Endothelial cell (in vitro differentiated cells): ENCODE measurements around the gene ELN. TPM values are rescaled to one million over a fixed set of nuclear protein-coding genes. Genes with fewer than 3 reads are reported as not detected.

Experiments used
- DNase-seq: peaks from one replicate; pipeline ENCODE4 v3.0.0; 2021; ENCODE audit warnings: low spot score
- H3K27ac Mint-ChIP-seq: one replicate; pipeline ENCODE4 v1.8.0; 2021; ENCODE audit warnings: mixed read lengths, inconsistent platforms; ENCODE audit not compliant: unreplicated experiment
- H3K27me3 Mint-ChIP-seq: one replicate; pipeline ENCODE4 v1.8.0; 2021; ENCODE audit warnings: mild to moderate bottlenecking, moderate library complexity, mixed read lengths, inconsistent platforms; ENCODE audit not compliant: unreplicated experiment
- H3K36me3 Mint-ChIP-seq: one replicate; pipeline ENCODE4 v1.8.0; 2021; ENCODE audit warnings: mild to moderate bottlenecking, low read depth, mixed read lengths, inconsistent platforms; ENCODE audit not compliant: unreplicated experiment
- H3K4me1 Mint-ChIP-seq: one replicate; pipeline ENCODE4 v1.8.0; 2021; ENCODE audit warnings: mild to moderate bottlenecking, mixed read lengths, inconsistent platforms; ENCODE audit not compliant: unreplicated experiment
- H3K4me3 Mint-ChIP-seq: one replicate; pipeline ENCODE4 v1.8.0; 2021; ENCODE audit warnings: mild to moderate bottlenecking, mixed read lengths, inconsistent platforms; ENCODE audit not compliant: unreplicated experiment
- H3K9me3 Mint-ChIP-seq: one replicate; pipeline ENCODE4 v1.8.0; 2021; ENCODE audit warnings: mixed read lengths, inconsistent platforms; ENCODE audit not compliant: unreplicated experiment
- CTCF ChIP-seq: fragments of 200-600 bp; sonication (generic); IDR thresholded peaks from one replicate; pipeline ENCODE4 v1.5.0; 2021; ENCODE audit warnings: antibody characterized with exemption; ENCODE audit not compliant: unreplicated experiment
- total RNA-seq: library from RNA; stranded (reverse); fragmentation: NEBNext Ultra II Directional; extraction: Animal tissue kit (Norgen Biotek cat#: 25700); gene quantifications from one replicate; pipeline ENCODE4 v1.2.1, GENCODE V29; 2021; ENCODE audit not compliant: unreplicated experiment

The ELN gene
- total RNA-seq, 1 donor from 2014 or later = 44.8 TPM

- Mint-ChIP-seq H3K27ac (no peak overlapping the region), H3K9me3 (peaks cover 7% of the 10 kb centered on the region), H3K4me3 (no peak overlapping the region), H3K27me3 (peaks cover 6% of the 10 kb centered on the region), H3K4me1 (peaks cover 9% of the 10 kb centered on the region), H3K36me3 (peaks cover 8% of the 10 kb centered on the region)
- no peak for TF ChIP-seq CTCF
- no peak for DNase-seq
Measured at GRCh38 chr7:73994761-73995160, 33.2 kb upstream of the ELN start.

DNA sequence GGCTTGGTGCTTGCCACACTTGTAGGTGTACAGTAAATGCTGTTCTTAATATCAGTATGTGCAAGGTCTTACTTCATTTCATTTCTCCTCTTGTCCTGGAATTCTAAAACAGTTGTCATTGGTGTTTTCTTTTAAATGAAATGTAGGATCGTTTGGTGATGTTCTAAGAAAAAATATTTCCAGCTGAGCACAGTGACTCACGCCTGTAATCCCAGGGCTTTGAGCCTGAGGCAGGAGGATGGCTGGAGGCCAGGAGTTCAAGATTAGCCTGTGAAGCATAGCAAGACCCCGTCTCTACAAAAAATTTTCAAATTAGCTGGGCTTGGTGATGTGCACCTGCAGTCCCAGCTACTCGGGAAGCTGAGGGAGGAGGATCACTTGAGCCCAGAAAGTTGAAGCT, 32.6 kb upstream of the ELN start:
- Mint-ChIP-seq H3K4me3 (no peak overlapping the region), H3K27me3 (peaks cover 6% of the 10 kb centered on the region), H3K36me3 (peaks cover 8% of the 10 kb centered on the region), H3K27ac (no peak overlapping the region), H3K4me1 (peaks cover 9% of the 10 kb centered on the region), H3K9me3 (peaks cover 7% of the 10 kb centered on the region)
- TF ChIP-seq CTCF = no peak
- DNase-seq = no peak

GRCh38 chr7:73995821-73996511, 32.0 kb upstream of the ELN start:
- H3K36me3 Mint-ChIP-seq = peaks cover 8% of the 10 kb centered on the region
- H3K9me3 Mint-ChIP-seq = peaks cover 7% of the 10 kb centered on the region
- H3K4me1 Mint-ChIP-seq = peaks cover 9% of the 10 kb centered on the region
- no peak overlapping the region for H3K27ac Mint-ChIP-seq
- TF ChIP-seq CTCF = no peak
- peaks cover 6% of the 10 kb centered on the region for H3K27me3 Mint-ChIP-seq
- no peak for DNase-seq
- H3K4me3 Mint-ChIP-seq = no peak overlapping the region

- TF ChIP-seq CTCF = no peak
- H3K4me3 Mint-ChIP-seq = no peak overlapping the region
- peaks cover 8% of the 10 kb centered on the region for H3K36me3 Mint-ChIP-seq
- H3K27ac Mint-ChIP-seq = peak overlapping the region; percentile 25
- no peak for DNase-seq
- peaks cover 9% of the 10 kb centered on the region for H3K4me1 Mint-ChIP-seq
- H3K27me3 Mint-ChIP-seq = peaks cover 6% of the 10 kb centered on the region
- peaks cover 7% of the 10 kb centered on the region for H3K9me3 Mint-ChIP-seq
Measured at GRCh38 chr7:73997056-73997455, 30.9 kb upstream of the ELN start.

GRCh38 chr7:73999664-74000435, 28.1 kb upstream of the ELN start:
- Mint-ChIP-seq H3K9me3 (peaks cover 5% of the 10 kb centered on the region), H3K4me1 (peaks cover 14% of the 10 kb centered on the region), H3K36me3 (peaks cover 5% of the 10 kb centered on the region), H3K27ac (no peak overlapping the region), H3K4me3 (no peak overlapping the region), H3K27me3 (peaks cover 6% of the 10 kb centered on the region)
- TF ChIP-seq CTCF = no peak
- DNase-seq = no peak
